Measurements from ENCODE around the gene WDR45.

DNA sequence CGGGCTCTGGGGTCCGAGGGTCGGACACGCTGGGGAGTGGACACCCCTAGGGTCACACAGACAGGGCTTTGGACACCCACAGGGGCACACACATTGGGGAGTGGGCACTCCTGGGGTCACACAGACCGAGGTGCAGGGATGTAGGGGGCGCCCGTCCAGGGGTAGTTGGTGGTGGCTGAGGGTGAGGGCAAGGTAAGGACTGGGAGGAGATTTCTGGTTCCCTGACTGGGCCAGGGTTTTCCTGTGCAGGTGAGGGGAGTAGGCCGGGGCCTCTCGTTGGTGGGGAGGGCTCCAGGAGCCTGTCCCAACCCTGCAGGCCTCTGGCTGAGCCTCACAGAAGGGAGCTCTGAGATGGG lies 21.9 kb upstream of the WDR45 start:
- TF ChIP-seq, protein P1, sequence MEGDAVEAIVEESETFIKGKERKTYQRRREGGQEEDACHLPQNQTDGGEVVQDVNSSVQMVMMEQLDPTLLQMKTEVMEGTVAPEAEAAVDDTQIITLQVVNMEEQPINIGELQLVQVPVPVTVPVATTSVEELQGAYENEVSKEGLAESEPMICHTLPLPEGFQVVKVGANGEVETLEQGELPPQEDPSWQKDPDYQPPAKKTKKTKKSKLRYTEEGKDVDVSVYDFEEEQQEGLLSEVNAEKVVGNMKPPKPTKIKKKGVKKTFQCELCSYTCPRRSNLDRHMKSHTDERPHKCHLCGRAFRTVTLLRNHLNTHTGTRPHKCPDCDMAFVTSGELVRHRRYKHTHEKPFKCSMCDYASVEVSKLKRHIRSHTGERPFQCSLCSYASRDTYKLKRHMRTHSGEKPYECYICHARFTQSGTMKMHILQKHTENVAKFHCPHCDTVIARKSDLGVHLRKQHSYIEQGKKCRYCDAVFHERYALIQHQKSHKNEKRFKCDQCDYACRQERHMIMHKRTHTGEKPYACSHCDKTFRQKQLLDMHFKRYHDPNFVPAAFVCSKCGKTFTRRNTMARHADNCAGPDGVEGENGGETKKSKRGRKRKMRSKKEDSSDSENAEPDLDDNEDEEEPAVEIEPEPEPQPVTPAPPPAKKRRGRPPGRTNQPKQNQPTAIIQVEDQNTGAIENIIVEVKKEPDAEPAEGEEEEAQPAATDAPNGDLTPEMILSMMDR (IDR thresholded peaks at IDR 0.05), result no peak
- TF ChIP-seq POLR2A (IDR thresholded peaks at IDR 0.05), result no peak

All from Peyer's patch (tissue), 4 donors.